Karpas-422 (cell line): ENCODE measurements around the gene RMP24.
"Not testable (repeated sequence)": the region's sequence is repeated elsewhere in the genome, so short reads cannot be mapped to it uniquely, and the experiment has no call there.

ENCODE experiments used
- DNase-seq: peaks from one replicate; pipeline ENCODE4 v3.0.0-alpha.2; 2015
- H2AFZ ChIP-seq: fragments of 200-600 bp; sonication (generic); 2 replicates; pipeline ENCODE4 v1.6.1; 2014; ENCODE audit warnings: antibody characterized with exemption, low read length, mixed read lengths
- H3K27ac ChIP-seq: fragments of 200-600 bp; sonication (generic); 2 replicates; pipeline ENCODE4 v1.5.1; 2014; ENCODE audit warnings: mild to moderate bottlenecking, low read length, moderate library complexity
- H3K27me3 ChIP-seq: fragments of 200-600 bp; sonication (generic); 2 replicates; pipeline ENCODE4 v1.6.1; 2014; ENCODE audit warnings: low read length, mixed read lengths
- H3K36me3 ChIP-seq: fragments of 200-600 bp; sonication (generic); 2 replicates; pipeline ENCODE4 v1.6.1; 2014; ENCODE audit warnings: low read length, mixed read lengths; ENCODE audit not compliant: insufficient read depth
- H3K4me1 ChIP-seq: fragments of 200-600 bp; sonication (generic); 2 replicates; pipeline ENCODE4 v1.6.1; 2014; ENCODE audit warnings: mild to moderate bottlenecking, low read length, mixed read lengths
- H3K4me2 ChIP-seq: fragments of 200-600 bp; sonication (generic); 2 replicates; pipeline ENCODE4 v1.6.1; 2014; ENCODE audit warnings: low read length, low read depth, mild to moderate bottlenecking; ENCODE audit not compliant: poor library complexity, severe bottlenecking
- H3K4me3 ChIP-seq: fragments of 200-600 bp; sonication (generic); 2 replicates; pipeline ENCODE4 v1.5.1; 2014; ENCODE audit warnings: mild to moderate bottlenecking, antibody characterized with exemption, low read length, mixed read lengths
- H3K79me2 ChIP-seq: fragments of 200-600 bp; sonication (generic); 2 replicates; pipeline ENCODE4 v1.6.1; 2014; ENCODE audit warnings: mild to moderate bottlenecking, low read length, mixed read lengths
- H3K9ac ChIP-seq: fragments of 200-600 bp; sonication (generic); 2 replicates; pipeline ENCODE4 v1.6.0; 2014; ENCODE audit warnings: low read length
- H3K9me2 ChIP-seq: fragments of 200-600 bp; sonication (generic), shearing (Covaris generic); replicated peaks from 2 replicates; pipeline ENCODE4 v1.6.0; 2014; ENCODE audit warnings: mild to moderate bottlenecking, low read length, moderate library complexity; ENCODE audit not compliant: insufficient read depth
- H3K9me3 ChIP-seq: fragments of 300-700, 200-600 bp; sonication (generic); 2 replicates; pipeline ENCODE4 v1.6.1; 2014; ENCODE audit warnings: low read length, mixed read lengths
- H4K20me1 ChIP-seq: fragments of 200-600 bp; sonication (generic); 2 replicates; pipeline ENCODE4 v1.6.1; 2014; ENCODE audit warnings: mild to moderate bottlenecking, antibody characterized with exemption, low read length, low read depth; ENCODE audit not compliant: insufficient read depth

The RMP24 gene

GRCh38 chr18:35949903-35950627 lies 22.4 kb upstream of the RMP24 start:
- H3K27ac ChIP-seq, result no peak overlapping the region
- H3K79me2 ChIP-seq, result no peaks in the 10 kb centered on the region
- peaks cover 8% of the 10 kb centered on the region; the same call in 1 of the 2 replicates for H3K4me1 ChIP-seq
- no peak overlapping the region for H3K4me2 ChIP-seq
- H3K9me3 ChIP-seq, result peaks cover 5% of the 10 kb centered on the region
- no peaks in the 10 kb centered on the region for H3K36me3 ChIP-seq
- no peaks in the 10 kb centered on the region for H3K9me2 ChIP-seq
- no peaks in the 10 kb centered on the region for H4K20me1 ChIP-seq
- peak; percentile 74 for DNase-seq
- no peaks in the 10 kb centered on the region for H3K27me3 ChIP-seq
- no peak overlapping the region for H3K9ac ChIP-seq
- no peak overlapping the region for H3K4me3 ChIP-seq
- no peak overlapping the region for H2AFZ ChIP-seq

- H3K27ac ChIP-seq, result no peak overlapping the region
- no peak overlapping the region for H3K9ac ChIP-seq
- H3K4me2 ChIP-seq, result no peak overlapping the region
- no peaks in the 10 kb centered on the region for H3K9me2 ChIP-seq
- no peak overlapping the region for H3K4me3 ChIP-seq
- no peaks in the 10 kb centered on the region for H3K36me3 ChIP-seq
- H3K79me2 ChIP-seq, result no peaks in the 10 kb centered on the region
- peaks cover 3% of the 10 kb centered on the region; the same call in 1 of the 2 replicates for H3K4me1 ChIP-seq
- H3K27me3 ChIP-seq, result no peaks in the 10 kb centered on the region
- DNase-seq, result no peak
- no peaks in the 10 kb centered on the region for H4K20me1 ChIP-seq
- H2AFZ ChIP-seq, result no peak overlapping the region
- peaks cover 5% of the 10 kb centered on the region for H3K9me3 ChIP-seq
Observed at GRCh38 chr18:35950628-35950982, 21.9 kb upstream of the RMP24 start.

- no peaks in the 10 kb centered on the region for H3K9me2 ChIP-seq
- no peak overlapping the region for H3K4me2 ChIP-seq
- peaks cover 3% of the 10 kb centered on the region; the same call in 1 of the 2 replicates for H3K4me1 ChIP-seq
- no peaks in the 10 kb centered on the region for H4K20me1 ChIP-seq
- no peak overlapping the region for H3K27ac ChIP-seq
- H3K36me3 ChIP-seq, result no peaks in the 10 kb centered on the region
- peaks cover 5% of the 10 kb centered on the region for H3K9me3 ChIP-seq
- no peak overlapping the region for H2AFZ ChIP-seq
- H3K9ac ChIP-seq, result no peak overlapping the region
- H3K4me3 ChIP-seq, result no peak overlapping the region
- no peaks in the 10 kb centered on the region for H3K79me2 ChIP-seq
- H3K27me3 ChIP-seq, result no peaks in the 10 kb centered on the region
- no peak for DNase-seq
Observed at GRCh38 chr18:35953688-35954087, 18.8 kb upstream of the RMP24 start.

- Histone ChIP-seq H3K4me1 (no peaks in the 10 kb centered on the region), H3K9me2 (no peaks in the 10 kb centered on the region), H3K36me3 (no peaks in the 10 kb centered on the region), H3K4me3 (no peak overlapping the region), H3K79me2 (no peaks in the 10 kb centered on the region), H3K27ac (no peak overlapping the region), H3K9ac (no peak overlapping the region), H3K27me3 (no peaks in the 10 kb centered on the region), H3K4me2 (no peak overlapping the region), H2AFZ (no peak overlapping the region), H4K20me1 (no peaks in the 10 kb centered on the region), H3K9me3 (peaks cover 5% of the 10 kb centered on the region)
- DNase-seq, result no peak
Observed at GRCh38 chr18:35956226-35956625, 16.3 kb upstream of the RMP24 start.

GRCh38 chr18:35962320-35962719 lies 10.2 kb upstream of the RMP24 start:
- no peak overlapping the region for H3K4me2 ChIP-seq
- no peaks in the 10 kb centered on the region for H3K79me2 ChIP-seq
- no peak overlapping the region for H3K4me3 ChIP-seq
- no peaks in the 10 kb centered on the region for H3K36me3 ChIP-seq
- no peak overlapping the region for H3K9ac ChIP-seq
- no peak overlapping the region for H3K27ac ChIP-seq
- no peaks in the 10 kb centered on the region for H3K9me2 ChIP-seq
- no peak overlapping the region for H2AFZ ChIP-seq
- H3K9me3 ChIP-seq, result no peaks in the 10 kb centered on the region
- H3K27me3 ChIP-seq, result no peaks in the 10 kb centered on the region
- no peak for DNase-seq
- H4K20me1 ChIP-seq, result no peaks in the 10 kb centered on the region
- no peaks in the 10 kb centered on the region; the same call in 1 of the 2 replicates for H3K4me1 ChIP-seq

GRCh38 chr18:35964319-35964718 lies 8.2 kb upstream of the RMP24 start:
- peaks cover 7% of the 10 kb centered on the region for H3K4me1 ChIP-seq
- DNase-seq, result no peak
- H3K9me2 ChIP-seq, result no peaks in the 10 kb centered on the region
- H3K36me3 ChIP-seq, result no peaks in the 10 kb centered on the region
- H3K9ac ChIP-seq, result no peak overlapping the region
- no peak overlapping the region for H3K4me3 ChIP-seq
- H3K27ac ChIP-seq, result no peak overlapping the region
- H2AFZ ChIP-seq, result no peak overlapping the region
- H4K20me1 ChIP-seq, result no peaks in the 10 kb centered on the region
- H3K79me2 ChIP-seq, result no peaks in the 10 kb centered on the region
- no peak overlapping the region for H3K4me2 ChIP-seq
- H3K9me3 ChIP-seq, result no peaks in the 10 kb centered on the region
- no peaks in the 10 kb centered on the region for H3K27me3 ChIP-seq

GRCh38 chr18:35967866-35968265 lies 4.6 kb upstream of the RMP24 start:
- not testable (repeated sequence) for H2AFZ ChIP-seq, DNase-seq, H3K9ac ChIP-seq, H4K20me1 ChIP-seq, H3K9me3 ChIP-seq, H3K4me2 ChIP-seq, H3K36me3 ChIP-seq, H3K27me3 ChIP-seq, H3K27ac ChIP-seq, H3K4me3 ChIP-seq, H3K9me2 ChIP-seq
- Histone ChIP-seq H3K4me1 (peaks cover 31% of the 10 kb centered on the region), H3K79me2 (peaks cover 17% of the 10 kb centered on the region)

- Histone ChIP-seq H3K36me3 (no peaks in the 10 kb centered on the region), H3K9me2 (no peaks in the 10 kb centered on the region), H4K20me1 (no peaks in the 10 kb centered on the region), H3K79me2 (peaks cover 22% of the 10 kb centered on the region), H3K27ac (no peak overlapping the region), H3K4me1 (peaks cover 34% of the 10 kb centered on the region), H3K9me3 (no peaks in the 10 kb centered on the region), H3K27me3 (no peaks in the 10 kb centered on the region), H3K4me2 (no peak overlapping the region), H3K4me3 (no peak overlapping the region), H2AFZ (no peak overlapping the region), H3K9ac (no peak overlapping the region)
- DNase-seq, result peak; percentile 75
Observed at GRCh38 chr18:35968278-35968880, 4.1 kb upstream of the RMP24 start.
